SU-DHL-6 (cell line): ENCODE data around the gene MYLK.
"Not testable (repeated sequence)": the region's sequence is repeated elsewhere in the genome, so short reads cannot be mapped to it uniquely, and the experiment has no call there.

Experiments used
- H2AFZ ChIP-seq: fragments of 200-600 bp; sonication (generic); 2 replicates; pipeline ENCODE4 v1.6.1; 2014; ENCODE audit warnings: low read depth, mild to moderate bottlenecking, moderate library complexity, mixed read lengths, antibody characterized with exemption, low read length; ENCODE audit not compliant: severe bottlenecking
- H3F3A ChIP-seq: fragments of 200-600 bp; shearing (Covaris generic); 2 replicates; pipeline ENCODE4 v1.6.0; 2016; ENCODE audit warnings: antibody characterized with exemption, mild to moderate bottlenecking; ENCODE audit not compliant: insufficient read depth
- H3K27ac ChIP-seq: fragments of 200-600 bp; sonication (generic); 2 replicates; pipeline ENCODE4 v1.5.1; 2016; ENCODE audit warnings: low read depth, mild to moderate bottlenecking, low read length, moderate library complexity, mixed read lengths
- H3K27me3 ChIP-seq: fragments of 200-600 bp; sonication (generic), shearing (Covaris generic); 2 replicates; pipeline ENCODE4 v1.6.0; 2014; ENCODE audit warnings: mild to moderate bottlenecking, low read length
- H3K36me3 ChIP-seq: fragments of 200-600 bp; sonication (generic); 2 replicates; pipeline ENCODE4 v1.6.1; 2014; ENCODE audit warnings: mild to moderate bottlenecking, low read length, mixed read lengths
- H3K4me2 ChIP-seq: fragments of 300-600, 200-600 bp; shearing (Covaris generic), sonication (generic); 2 replicates; pipeline ENCODE4 v1.6.0; 2014; ENCODE audit warnings: low read length, low read depth, mild to moderate bottlenecking; ENCODE audit not compliant: poor library complexity, severe bottlenecking
- H3K4me3 ChIP-seq: fragments of 200-600 bp; sonication (generic); 2 replicates; pipeline ENCODE4 v1.5.1; 2014; ENCODE audit warnings: antibody characterized with exemption, low read length, mild to moderate bottlenecking, mixed read lengths; ENCODE audit not compliant: insufficient read depth, poor library complexity, severe bottlenecking
- H3K79me2 ChIP-seq: fragments of 200-600 bp; sonication (generic); 2 replicates; pipeline ENCODE4 v1.6.1; 2014; ENCODE audit warnings: mild to moderate bottlenecking, low read length, moderate library complexity; ENCODE audit not compliant: insufficient read depth
- H3K9ac ChIP-seq: fragments of 200-600 bp; sonication (generic); 2 replicates; pipeline ENCODE4 v1.7.0; 2014; ENCODE audit warnings: mild to moderate bottlenecking, low read length
- H3K9me2 ChIP-seq: fragments of 200-600 bp; sonication (generic); replicated peaks from 2 replicates; pipeline ENCODE4 v1.6.1; 2014; ENCODE audit warnings: low read length; ENCODE audit not compliant: insufficient read depth
- H3K9me3 ChIP-seq: fragments of 200-600 bp; sonication (generic); 2 replicates; pipeline ENCODE4 v1.6.1; 2014; ENCODE audit warnings: low read length, mixed read lengths; ENCODE audit not compliant: insufficient read depth
- H4K20me1 ChIP-seq: fragments of 200-600 bp; sonication (generic); 2 replicates; pipeline ENCODE4 v1.6.1; 2014; ENCODE audit warnings: low read depth, mild to moderate bottlenecking, antibody characterized with exemption, low read length, moderate library complexity, mixed read lengths
- EZH2phosphoT487 ChIP-seq: fragments of 200-600 bp; sonication (generic), shearing (Covaris generic); conservative IDR thresholded peaks from 2 replicates; pipeline ENCODE4 v1.6.1; 2018; ENCODE audit warnings: mild to moderate bottlenecking, antibody characterized with exemption, low read length, moderate library complexity, mixed read lengths
- TF ChIP-seq, protein P1 (sequence below): fragments of 200-600 bp; sonication (generic); IDR thresholded peaks from one replicate; pipeline ENCODE4 v1.5.1; 2017; ENCODE audit warnings: antibody characterized with exemption, mild to moderate bottlenecking, low read length, moderate library complexity; ENCODE audit not compliant: insufficient read depth, poor library complexity, severe bottlenecking

Gene MYLK

DNA sequence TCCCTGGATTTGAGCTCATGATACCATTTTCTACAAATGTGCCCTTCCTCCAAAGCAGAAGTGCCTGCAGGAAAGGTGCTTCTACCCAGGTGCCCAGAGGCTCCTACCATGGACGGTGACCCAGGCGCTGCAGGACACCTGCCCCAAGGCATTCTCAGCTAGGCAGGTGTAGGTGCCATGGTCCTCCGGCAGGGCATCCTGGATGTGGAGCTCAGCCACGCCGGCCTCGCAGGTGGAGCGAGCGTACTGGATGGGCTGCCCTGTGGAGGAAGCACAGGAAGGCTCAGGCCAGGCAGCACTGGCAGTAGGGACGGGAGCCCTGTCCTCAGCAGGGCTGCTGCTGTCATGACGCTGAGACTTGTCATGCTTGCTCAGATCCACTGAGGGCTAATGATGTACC lies 162.1 kb downstream of the MYLK start:
- H3K9ac ChIP-seq: no peak overlapping the region
- no peaks in the 10 kb centered on the region for H3K9me2 ChIP-seq
- H3K9me3 ChIP-seq: no peaks in the 10 kb centered on the region
- H4K20me1 ChIP-seq: no peaks in the 10 kb centered on the region
- no peak overlapping the region for H3K4me2 ChIP-seq
- H3K4me3 ChIP-seq: no peak overlapping the region
- H2AFZ ChIP-seq: no peak overlapping the region
- H3K27ac ChIP-seq: no peak overlapping the region
- no peaks in the 10 kb centered on the region for H3K36me3 ChIP-seq
- H3K27me3 ChIP-seq: no peaks in the 10 kb centered on the region
- no peaks in the 10 kb centered on the region for H3K79me2 ChIP-seq
- TF ChIP-seq, protein P1, sequence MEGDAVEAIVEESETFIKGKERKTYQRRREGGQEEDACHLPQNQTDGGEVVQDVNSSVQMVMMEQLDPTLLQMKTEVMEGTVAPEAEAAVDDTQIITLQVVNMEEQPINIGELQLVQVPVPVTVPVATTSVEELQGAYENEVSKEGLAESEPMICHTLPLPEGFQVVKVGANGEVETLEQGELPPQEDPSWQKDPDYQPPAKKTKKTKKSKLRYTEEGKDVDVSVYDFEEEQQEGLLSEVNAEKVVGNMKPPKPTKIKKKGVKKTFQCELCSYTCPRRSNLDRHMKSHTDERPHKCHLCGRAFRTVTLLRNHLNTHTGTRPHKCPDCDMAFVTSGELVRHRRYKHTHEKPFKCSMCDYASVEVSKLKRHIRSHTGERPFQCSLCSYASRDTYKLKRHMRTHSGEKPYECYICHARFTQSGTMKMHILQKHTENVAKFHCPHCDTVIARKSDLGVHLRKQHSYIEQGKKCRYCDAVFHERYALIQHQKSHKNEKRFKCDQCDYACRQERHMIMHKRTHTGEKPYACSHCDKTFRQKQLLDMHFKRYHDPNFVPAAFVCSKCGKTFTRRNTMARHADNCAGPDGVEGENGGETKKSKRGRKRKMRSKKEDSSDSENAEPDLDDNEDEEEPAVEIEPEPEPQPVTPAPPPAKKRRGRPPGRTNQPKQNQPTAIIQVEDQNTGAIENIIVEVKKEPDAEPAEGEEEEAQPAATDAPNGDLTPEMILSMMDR: no peak
- TF ChIP-seq EZH2phosphoT487: no peak
- H3F3A ChIP-seq: no peaks in the 10 kb centered on the region

DNA sequence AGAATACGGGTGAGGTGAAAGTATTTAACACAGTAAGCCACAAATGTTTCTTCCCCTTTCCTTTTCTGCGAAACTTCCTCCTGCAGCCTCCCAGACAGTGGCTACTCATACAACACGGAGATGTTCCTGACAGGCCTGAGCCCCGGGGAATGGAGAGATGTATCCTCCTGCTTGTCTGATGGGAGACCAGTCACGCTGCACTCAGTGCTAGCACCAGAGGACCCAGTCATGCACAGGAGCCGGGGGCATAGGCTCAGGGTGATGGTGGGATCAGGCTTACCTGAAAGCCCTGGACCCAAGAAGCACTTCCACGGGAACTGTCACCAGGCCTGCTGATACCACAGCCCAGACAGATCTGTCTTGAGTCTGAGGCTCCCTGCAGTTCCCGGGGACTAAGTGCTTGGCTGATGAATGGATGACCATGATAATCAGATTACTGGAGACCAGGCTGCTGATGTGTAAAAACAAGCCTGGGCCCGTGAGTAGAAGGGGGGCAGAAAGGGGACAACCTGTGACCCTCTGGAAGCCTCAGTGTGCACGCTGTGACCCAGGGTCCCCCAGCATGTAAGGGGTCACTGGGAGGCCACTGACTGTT lies 162.9 kb downstream of the MYLK start:
- H3K27ac ChIP-seq, H3K9me2 ChIP-seq, H3K4me3 ChIP-seq, H3F3A ChIP-seq, H3K4me2 ChIP-seq, H2AFZ ChIP-seq, H3K27me3 ChIP-seq, H3K9me3 ChIP-seq, H3K36me3 ChIP-seq, H3K79me2 ChIP-seq, H3K9ac ChIP-seq, H4K20me1 ChIP-seq: not testable (repeated sequence)

DNA sequence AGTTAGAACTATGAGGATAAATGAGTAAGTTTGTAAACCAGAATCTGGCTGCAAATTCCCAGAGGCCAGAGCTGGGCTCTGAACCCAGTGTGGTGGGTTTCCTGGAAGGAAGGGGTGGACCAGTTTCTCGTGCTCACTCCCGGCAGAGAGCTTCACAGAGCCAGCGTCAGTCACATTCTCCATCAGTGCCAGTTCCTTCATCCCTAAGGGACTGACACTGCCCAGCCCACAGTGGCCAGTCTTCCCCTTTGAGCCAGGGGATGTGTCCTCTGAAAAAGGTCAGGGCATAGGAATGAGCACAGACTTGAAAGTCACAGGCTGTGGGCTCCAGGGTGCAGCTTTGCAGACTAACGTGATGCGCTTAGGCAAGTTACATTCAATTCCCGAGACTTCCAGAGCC lies 163.5 kb downstream of the MYLK start:
- Histone ChIP-seq H3K4me3 (no peak overlapping the region), H4K20me1 (no peaks in the 10 kb centered on the region), H2AFZ (no peak overlapping the region), H3K4me2 (no peak overlapping the region), H3K9me3 (no peaks in the 10 kb centered on the region), H3K27me3 (no peaks in the 10 kb centered on the region), H3F3A (no peaks in the 10 kb centered on the region), H3K27ac (no peak overlapping the region), H3K9me2 (no peaks in the 10 kb centered on the region), H3K36me3 (no peaks in the 10 kb centered on the region), H3K79me2 (no peaks in the 10 kb centered on the region), H3K9ac (no peak overlapping the region)
- no peak for TF ChIP-seq EZH2phosphoT487
- TF ChIP-seq, protein P1: no peak

DNA sequence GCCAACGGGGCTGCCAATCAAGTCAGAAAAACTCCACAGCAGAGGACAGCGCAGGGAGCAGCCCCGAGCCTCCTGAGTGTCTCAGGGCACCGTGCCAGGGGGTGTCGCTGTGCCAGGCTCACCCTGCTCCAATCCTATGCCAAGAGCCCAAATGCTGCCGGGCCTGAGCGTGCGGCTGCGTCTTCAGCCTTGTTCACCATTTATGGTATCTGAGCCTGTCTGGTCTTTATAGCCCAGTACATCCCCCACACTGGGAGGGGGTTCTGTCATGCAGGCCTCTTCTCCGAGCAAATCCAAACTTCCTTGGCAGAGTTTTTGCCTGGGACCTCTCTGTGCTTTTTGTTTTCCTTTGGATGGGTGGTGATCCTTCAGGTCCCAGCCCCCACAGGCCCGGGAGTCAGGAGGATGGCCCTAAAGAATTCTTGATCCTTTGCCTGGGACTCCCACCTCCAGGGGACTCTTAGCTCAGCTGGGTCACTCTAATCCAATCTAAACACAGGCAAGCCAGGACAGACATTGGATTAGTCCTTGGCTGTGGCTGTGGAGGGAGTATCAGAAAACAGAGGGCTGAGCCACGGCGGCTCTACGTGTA lies 164.2 kb downstream of the MYLK start:
- H3K79me2 ChIP-seq: no peaks in the 10 kb centered on the region
- no peaks in the 10 kb centered on the region for H3K27me3 ChIP-seq
- no peaks in the 10 kb centered on the region for H3K9me2 ChIP-seq
- H3K9me3 ChIP-seq: no peaks in the 10 kb centered on the region
- no peaks in the 10 kb centered on the region for H4K20me1 ChIP-seq
- H3K4me2 ChIP-seq: no peak overlapping the region
- H3K9ac ChIP-seq: no peak overlapping the region
- TF ChIP-seq, protein P1: no peak
- no peak for TF ChIP-seq EZH2phosphoT487
- no peak overlapping the region for H3K4me3 ChIP-seq
- H3K36me3 ChIP-seq: no peaks in the 10 kb centered on the region
- H2AFZ ChIP-seq: no peak overlapping the region
- no peaks in the 10 kb centered on the region for H3F3A ChIP-seq
- H3K27ac ChIP-seq: no peak overlapping the region
